GM12878 (cell line): ENCODE measurements around the gene PLAAT5.

ENCODE experiments used
- CTCF ChIP-seq, 3 experiments: IDR thresholded peaks in 2 of 3; conservative IDR thresholded peaks in 1 of 3; 2 replicates each; pipeline ENCODE4 v1.5.1; 2011; ENCODE audit warnings: low read depth in 3 of 3, low read length in 3 of 3, mild to moderate bottlenecking in 3 of 3, control low read depth in 2 of 3, moderate library complexity in 2 of 3, inconsistent platforms in 1 of 3, mixed read lengths in 1 of 3; ENCODE audit not compliant: control insufficient read depth in 2 of 3, insufficient read depth in 1 of 3; ENCODE audit errors: extremely low read depth in 1 of 3
- NR2C2 ChIP-seq: IDR thresholded peaks from 2 replicates; pipeline ENCODE4 v1.6.1; 2011; ENCODE audit warnings: borderline replicate concordance, low read depth; ENCODE audit not compliant: control insufficient read depth, insufficient read length
- RAD21 ChIP-seq: IDR thresholded peaks from 2 replicates; pipeline ENCODE4 v1.6.1; 2011; ENCODE audit warnings: mild to moderate bottlenecking, low read depth, low read length, moderate library complexity; ENCODE audit not compliant: insufficient read depth

GRCh38 chr11:63511048-63511748, 20.2 kb upstream of the PLAAT5 start:
- TF ChIP-seq CTCF (IDR thresholded peaks at IDR 0.05 in 2 of 3, conservative IDR thresholded peaks at IDR 0.05 in 1 of 3; ENCODE audit: control insufficient read depth in 2 of 3, extremely low read depth in 1 of 3, insufficient read depth in 1 of 3, low read depth in 3 of 3, low read length in 3 of 3): no peak
- TF ChIP-seq RAD21: no peak
- no peak for TF ChIP-seq NR2C2
